Thyroid gland (tissue), 4 donors: ENCODE data around the gene CZIB. TPM values are rescaled to one million over a fixed set of nuclear protein-coding genes. Genes with fewer than 3 reads are reported as not detected.
A peak's percentile ranks its signal among the peaks of the same experiment; 100 is the strongest.

Experiments used
- DNase-seq, 2 donors: peaks; one replicate each; pipeline ENCODE4 v3.0.0-alpha.2; 2019
- H3K27ac ChIP-seq, 3 donors: fragments of 200-600 bp; sonication (generic); 1 replicate in 2 of 3; 2 replicates in 1 of 3; pipeline ENCODE4 v1.5.1; 2016 to 2019; ENCODE audit warnings: mild to moderate bottlenecking in 1 of 3, moderate library complexity in 1 of 3
- H3K27me3 ChIP-seq: fragments of 200-600 bp; sonication (generic); one replicate; pipeline ENCODE4 v1.5.1; 2019
- H3K36me3 ChIP-seq, 2 donors: fragments of 200-600 bp; sonication (generic); one replicate each; pipeline ENCODE4 v1.5.1; 2016 to 2019
- H3K4me1 ChIP-seq, 2 donors: fragments of 200-600 bp; sonication (generic); one replicate each; pipeline ENCODE4 v1.5.1; 2017 to 2019
- H3K4me3 ChIP-seq, 3 donors: fragments of 200-600 bp; sonication (generic); replicated peaks in 1 of 3; 1 replicate in 2 of 3; 2 replicates in 1 of 3; pipeline ENCODE4 v1.5.1; 2016; ENCODE audit warnings: mild to moderate bottlenecking in 1 of 3
- H3K9me3 ChIP-seq: fragments of 200-600 bp; sonication (generic); one replicate; pipeline ENCODE4 v1.5.1; 2017
- POLR2A ChIP-seq, 2 donors: fragments of 450-650 bp; IDR thresholded peaks; one replicate each; pipeline ENCODE4 v1.6.1; 2017; ENCODE audit warnings: antibody characterized with exemption in 2 of 2, mild to moderate bottlenecking in 2 of 2, moderate library complexity in 1 of 2
- WGBS, 2 donors: methylation state at CpG; one replicate each; pipeline ENCODE4 v1.1.5; 2017; 5-methylcytosine and 5-hydroxymethylcytosine counted together
- intact Hi-C: fragments of 100-400 bp; cut with DNase I; formaldehyde crosslinking; loops from one replicate; pipeline ENCODE4 v1.15.1; 2023
- total RNA-seq, 4 donors: library from RNA; depleted of rRNA; stranded (reverse); fragments of >200 nt; gene quantifications; one replicate each; pipeline ENCODE4 v1.2.3, GENCODE V29; 2016
- TF ChIP-seq, protein P1 (sequence below), 6 experiments: fragments of 200-600 bp in 3 of 6; fragments of 450-650 bp in 3 of 6; sonication (generic) in 3 of 6; IDR thresholded peaks; one replicate each; pipeline ENCODE4 v1.5.1; 2016 to 2019; ENCODE audit warnings: antibody characterized with exemption in 6 of 6, mild to moderate bottlenecking in 2 of 6, inconsistent platforms in 1 of 6, moderate library complexity in 1 of 6

CZIB gene
- 10 to 100 TPM; 37.6 to 67.9 (median 56.7) TPM for total RNA-seq

DNA sequence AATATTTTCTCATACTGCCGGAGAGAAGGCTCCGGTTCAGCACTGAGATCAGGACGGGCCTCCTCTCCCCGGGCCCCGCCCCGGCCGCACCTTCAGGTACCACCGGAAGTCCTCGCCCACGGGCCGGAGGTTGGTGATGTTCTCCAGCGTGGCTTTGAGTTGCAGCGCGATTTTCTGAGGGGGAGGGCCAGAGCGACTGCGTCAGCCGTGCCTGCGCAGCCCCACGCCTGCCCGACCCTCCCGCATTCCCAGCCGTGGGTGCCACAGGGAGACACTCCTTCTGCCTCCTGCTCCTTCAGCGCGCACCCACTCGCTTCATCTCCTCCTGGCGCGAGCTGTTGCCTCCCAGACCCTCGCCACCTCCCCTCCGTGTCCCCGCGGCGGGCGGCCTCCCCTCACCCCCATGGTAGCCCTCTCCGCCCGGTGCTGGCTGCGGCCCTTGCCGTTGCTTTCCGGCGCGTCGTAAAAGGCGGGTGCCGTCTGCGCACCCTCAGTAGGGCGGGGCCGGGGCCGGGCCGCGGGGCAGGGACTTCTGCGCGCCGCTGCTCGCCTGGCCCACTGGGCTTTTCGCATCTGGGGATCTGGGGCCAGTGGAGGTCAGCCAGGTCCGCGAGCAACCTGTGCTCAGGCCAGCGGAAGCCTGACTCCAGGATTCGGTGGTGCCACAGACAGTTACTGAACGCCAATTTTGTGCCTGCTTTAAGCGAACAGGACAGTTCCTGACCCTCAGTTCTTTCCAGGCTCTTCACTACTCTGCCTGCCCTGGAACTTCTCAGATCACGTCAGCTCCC, at the start of gene CZIB:
Gene CZIB, minus strand, starts transcription at position 464 of the 791 bp plus-strand sequence. Its CDS starts 59 bp downstream, at position 405.
- WGBS, 2 donors, result 0 to 1% methylated on average over 24 to 47 of the region's 61 CpGs
- Histone ChIP-seq H3K9me3 (no peaks in the 10 kb centered on the region), H3K4me1 (peaks cover 5 to 14% of the 10 kb centered on the region in 2 donors), H3K27me3 (no peaks in the 10 kb centered on the region), H3K36me3 (peaks cover 0 to 5% of the 10 kb centered on the region in 2 donors), H3K4me3 (peak within 1 kb of the TSS in 2 of 3 donors; percentile 65 to 71), H3K27ac (peak within 1 kb of the TSS; percentile 93 to 99 (median 94))
- peak; percentile 97 for DNase-seq
- intact Hi-C loops, result no loop called here
- TF ChIP-seq, protein P1, sequence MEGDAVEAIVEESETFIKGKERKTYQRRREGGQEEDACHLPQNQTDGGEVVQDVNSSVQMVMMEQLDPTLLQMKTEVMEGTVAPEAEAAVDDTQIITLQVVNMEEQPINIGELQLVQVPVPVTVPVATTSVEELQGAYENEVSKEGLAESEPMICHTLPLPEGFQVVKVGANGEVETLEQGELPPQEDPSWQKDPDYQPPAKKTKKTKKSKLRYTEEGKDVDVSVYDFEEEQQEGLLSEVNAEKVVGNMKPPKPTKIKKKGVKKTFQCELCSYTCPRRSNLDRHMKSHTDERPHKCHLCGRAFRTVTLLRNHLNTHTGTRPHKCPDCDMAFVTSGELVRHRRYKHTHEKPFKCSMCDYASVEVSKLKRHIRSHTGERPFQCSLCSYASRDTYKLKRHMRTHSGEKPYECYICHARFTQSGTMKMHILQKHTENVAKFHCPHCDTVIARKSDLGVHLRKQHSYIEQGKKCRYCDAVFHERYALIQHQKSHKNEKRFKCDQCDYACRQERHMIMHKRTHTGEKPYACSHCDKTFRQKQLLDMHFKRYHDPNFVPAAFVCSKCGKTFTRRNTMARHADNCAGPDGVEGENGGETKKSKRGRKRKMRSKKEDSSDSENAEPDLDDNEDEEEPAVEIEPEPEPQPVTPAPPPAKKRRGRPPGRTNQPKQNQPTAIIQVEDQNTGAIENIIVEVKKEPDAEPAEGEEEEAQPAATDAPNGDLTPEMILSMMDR (IDR thresholded peaks at IDR 0.05), result no peak
- peak; percentile 51 to 92 for TF ChIP-seq POLR2A (IDR thresholded peaks at IDR 0.05)

DNA sequence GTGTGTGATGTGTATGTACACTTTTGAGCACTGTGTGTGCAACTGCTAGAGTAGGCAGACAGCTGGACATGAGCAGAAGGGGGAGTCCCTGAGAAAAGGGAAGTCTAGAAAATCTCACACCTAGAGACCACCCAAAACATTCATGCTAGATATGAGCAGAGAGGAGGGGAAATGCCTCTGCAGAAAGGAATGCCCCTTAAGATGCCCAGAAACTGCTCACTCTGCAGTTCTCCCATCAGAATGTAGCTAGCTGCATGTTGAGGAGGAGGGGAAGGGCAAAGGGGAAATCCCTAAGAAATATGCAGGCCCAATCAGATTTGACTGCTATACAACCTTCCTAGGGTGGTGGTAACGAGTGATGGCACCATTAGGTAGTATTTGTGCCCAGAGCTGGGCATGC, 49.7 kb upstream of the CZIB start:
- Histone ChIP-seq H3K4me1 (no peaks in the 10 kb centered on the region), H3K9me3 (no peaks in the 10 kb centered on the region), H3K27me3 (no peaks in the 10 kb centered on the region), H3K36me3 (peaks cover 7 to 14% of the 10 kb centered on the region in 2 donors), H3K27ac (no peak overlapping the region), H3K4me3 (no peak overlapping the region)
- no peak for TF ChIP-seq POLR2A (IDR thresholded peaks at IDR 0.05)
- TF ChIP-seq, protein P1 (IDR thresholded peaks at IDR 0.05), result no peak
- DNase-seq, result no peak
- WGBS, 2 donors, result 83 to 85% methylated on average over 1 of the region's 1 CpG
- intact Hi-C loops, result no loop called here

DNA sequence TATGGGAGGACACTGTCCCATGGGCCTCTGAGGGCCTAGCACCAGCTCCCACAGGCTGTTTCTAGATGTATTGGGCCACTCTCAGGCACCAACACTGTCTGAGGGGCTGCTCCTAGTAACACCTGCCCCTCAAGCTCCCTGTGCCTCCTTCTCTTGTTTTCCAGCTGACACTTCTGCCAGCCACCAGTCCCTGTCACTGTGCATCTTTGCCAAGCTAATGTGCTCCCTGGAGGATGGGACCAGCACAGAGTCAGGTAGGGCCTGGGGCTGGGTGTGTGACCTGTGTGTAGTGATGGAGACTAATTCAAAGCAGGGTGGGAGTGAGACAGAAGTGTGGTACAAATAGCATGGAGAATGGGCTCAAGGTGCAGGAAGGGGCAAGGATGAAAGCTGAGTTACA, 47.3 kb upstream of the CZIB start:
- Histone ChIP-seq H3K27me3 (no peaks in the 10 kb centered on the region), H3K4me3 (no peak overlapping the region), H3K4me1 (no peaks in the 10 kb centered on the region), H3K9me3 (no peaks in the 10 kb centered on the region), H3K27ac (no peak overlapping the region), H3K36me3 (peaks cover 27 to 28% of the 10 kb centered on the region in 2 donors)
- intact Hi-C loops, result no loop called here
- no peak for TF ChIP-seq POLR2A (IDR thresholded peaks at IDR 0.05)
- TF ChIP-seq, protein P1 (IDR thresholded peaks at IDR 0.05), result no peak
- no peak for DNase-seq

DNA sequence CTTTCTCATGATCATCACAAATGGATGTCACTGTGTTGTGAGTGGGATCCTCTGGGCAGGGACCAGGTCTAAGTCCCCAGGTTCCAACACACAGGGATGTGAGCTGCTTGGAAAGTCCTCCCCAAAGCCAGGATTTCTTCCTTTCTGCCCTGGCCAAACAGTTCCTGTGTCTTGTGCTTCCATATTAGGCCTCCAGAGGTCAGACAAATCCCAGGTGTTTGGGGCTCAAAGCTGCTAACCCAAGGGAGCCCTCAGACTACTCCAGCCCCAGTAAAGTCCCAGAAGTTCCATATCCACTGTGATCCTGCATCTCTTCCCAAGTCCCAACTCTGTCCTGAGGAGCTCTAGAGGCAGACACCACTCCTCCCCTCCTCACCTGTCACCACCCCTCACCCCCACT, 45.6 kb upstream of the CZIB start:
- Histone ChIP-seq H3K9me3 (no peaks in the 10 kb centered on the region), H3K4me1 (no peaks in the 10 kb centered on the region), H3K27me3 (no peaks in the 10 kb centered on the region), H3K36me3 (peaks cover 41 to 45% of the 10 kb centered on the region in 2 donors), H3K27ac (no peak overlapping the region), H3K4me3 (no peak overlapping the region)
- DNase-seq, result no peak
- intact Hi-C loops, result no loop called here
- TF ChIP-seq POLR2A (IDR thresholded peaks at IDR 0.05), result no peak
- TF ChIP-seq, protein P1 (IDR thresholded peaks at IDR 0.05), result peak in 1 of 6 experiments; percentile 28

DNA sequence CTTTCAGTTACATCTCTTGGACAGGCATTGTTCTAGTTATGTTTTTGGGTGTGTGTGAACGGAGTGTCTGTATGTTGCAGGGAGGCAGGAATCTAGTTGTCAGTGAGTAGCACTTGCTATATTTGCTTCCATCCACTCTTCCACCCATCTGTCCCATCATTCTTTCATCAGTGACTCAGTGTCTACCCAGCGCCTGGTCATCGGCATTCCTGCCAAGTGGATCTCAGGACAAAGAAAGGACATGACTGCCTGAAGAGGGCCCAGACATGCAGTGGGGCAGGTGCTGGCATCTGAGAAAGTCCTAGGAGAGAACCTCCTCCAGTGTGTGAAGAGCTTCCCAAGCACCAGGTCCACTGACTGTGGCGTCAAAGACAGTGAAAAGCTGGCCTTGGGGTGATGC, 45.1 kb upstream of the CZIB start:
- no peak for DNase-seq
- intact Hi-C loops, result no loop called here
- TF ChIP-seq, protein P1 (IDR thresholded peaks at IDR 0.05), result no peak
- TF ChIP-seq POLR2A (IDR thresholded peaks at IDR 0.05), result no peak
- Histone ChIP-seq H3K27ac (no peak overlapping the region), H3K4me3 (no peak overlapping the region), H3K36me3 (peaks cover 43 to 48% of the 10 kb centered on the region in 2 donors), H3K9me3 (no peaks in the 10 kb centered on the region), H3K4me1 (no peaks in the 10 kb centered on the region), H3K27me3 (no peaks in the 10 kb centered on the region)
- 92 to 93% methylated on average over 4 of the region's 4 CpGs for WGBS, 2 donors
